ENCODE data around the gene CEP112. TPM values are rescaled to one million over a fixed set of nuclear protein-coding genes. Genes with fewer than 3 reads are reported as not detected.
"Not testable (repeated sequence)": the region's sequence is repeated elsewhere in the genome, so short reads cannot be mapped to it uniquely, and the experiment has no call there.

The CEP112 gene
- total and polyA plus RNA-seq, 2 donors (not counting 1 experiment from before 2014, with no cell fraction given) = 5.4 to 6.4 TPM

DNA sequence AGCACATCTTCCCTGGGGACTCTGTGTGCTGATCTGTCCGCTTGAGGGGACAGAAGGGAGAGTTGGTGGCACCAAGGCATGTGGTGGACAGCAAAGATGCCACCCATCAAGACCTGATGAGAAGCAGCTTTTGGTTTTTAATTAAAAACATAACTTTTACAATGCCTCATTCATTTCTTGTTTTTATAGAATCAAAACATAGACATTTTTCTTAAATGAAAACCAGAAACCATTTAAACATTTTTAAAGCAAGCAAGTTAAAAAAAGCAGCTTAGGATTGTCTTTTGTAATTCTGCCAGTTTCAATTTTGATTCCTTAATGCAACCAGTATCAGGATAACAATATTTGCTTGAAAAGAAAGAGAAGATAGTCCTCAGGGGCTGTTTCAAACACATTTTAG, 506.8 kb downstream of the CEP112 start:
- Histone ChIP-seq H3K27me3 (ENCODE audit: control insufficient read depth, insufficient read depth, low read length) (no peaks in the 10 kb centered on the region), H3K27ac (ENCODE audit: insufficient read depth, low read length) (no peak overlapping the region), H3K36me3 (ENCODE audit: control insufficient read depth, insufficient read depth, low read length) (no peaks in the 10 kb centered on the region), H2AFZ (ENCODE audit: low read length) (no peak overlapping the region), H3K4me2 (ENCODE audit: extremely low read depth, insufficient read depth, low read length) (no peak overlapping the region), H3K9me3 (ENCODE audit: control insufficient read depth, insufficient read depth, low read depth, low read length) (no peaks in the 10 kb centered on the region), H3K79me2 (ENCODE audit: control insufficient read depth, insufficient read depth, low read length) (no peaks in the 10 kb centered on the region), H4K20me1 (ENCODE audit: control insufficient read depth, extremely low read depth, insufficient read depth, low read length) (no peaks in the 10 kb centered on the region), H3K4me3 (replicated peaks in 1 of 4; ENCODE audit: control extremely low read depth in 1 of 4, insufficient read depth in 1 of 4, low read depth in 3 of 4, low read length in 4 of 4) (no peak overlapping the region), H3K9ac (ENCODE audit: insufficient read depth, low read length) (no peak overlapping the region), H3K4me1 (ENCODE audit: control insufficient read depth, extremely low read depth, insufficient read depth, low read length) (peaks cover 2% of the 10 kb centered on the region)
- TF ChIP-seq, protein P1, sequence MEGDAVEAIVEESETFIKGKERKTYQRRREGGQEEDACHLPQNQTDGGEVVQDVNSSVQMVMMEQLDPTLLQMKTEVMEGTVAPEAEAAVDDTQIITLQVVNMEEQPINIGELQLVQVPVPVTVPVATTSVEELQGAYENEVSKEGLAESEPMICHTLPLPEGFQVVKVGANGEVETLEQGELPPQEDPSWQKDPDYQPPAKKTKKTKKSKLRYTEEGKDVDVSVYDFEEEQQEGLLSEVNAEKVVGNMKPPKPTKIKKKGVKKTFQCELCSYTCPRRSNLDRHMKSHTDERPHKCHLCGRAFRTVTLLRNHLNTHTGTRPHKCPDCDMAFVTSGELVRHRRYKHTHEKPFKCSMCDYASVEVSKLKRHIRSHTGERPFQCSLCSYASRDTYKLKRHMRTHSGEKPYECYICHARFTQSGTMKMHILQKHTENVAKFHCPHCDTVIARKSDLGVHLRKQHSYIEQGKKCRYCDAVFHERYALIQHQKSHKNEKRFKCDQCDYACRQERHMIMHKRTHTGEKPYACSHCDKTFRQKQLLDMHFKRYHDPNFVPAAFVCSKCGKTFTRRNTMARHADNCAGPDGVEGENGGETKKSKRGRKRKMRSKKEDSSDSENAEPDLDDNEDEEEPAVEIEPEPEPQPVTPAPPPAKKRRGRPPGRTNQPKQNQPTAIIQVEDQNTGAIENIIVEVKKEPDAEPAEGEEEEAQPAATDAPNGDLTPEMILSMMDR (conservative IDR thresholded peaks at IDR 0.05 in 1 of 2, IDR thresholded peaks at IDR 0.05 in 1 of 2; ENCODE audit: low read depth in 1 of 2, low read length in 2 of 2) = no peak
- TF ChIP-seq EZH2 (IDR thresholded peaks at IDR 0.05; ENCODE audit: low read length, missing control alignments) = no peak
- DNase-seq (ENCODE audit: low read depth in 2 of 2) = no peak

DNA sequence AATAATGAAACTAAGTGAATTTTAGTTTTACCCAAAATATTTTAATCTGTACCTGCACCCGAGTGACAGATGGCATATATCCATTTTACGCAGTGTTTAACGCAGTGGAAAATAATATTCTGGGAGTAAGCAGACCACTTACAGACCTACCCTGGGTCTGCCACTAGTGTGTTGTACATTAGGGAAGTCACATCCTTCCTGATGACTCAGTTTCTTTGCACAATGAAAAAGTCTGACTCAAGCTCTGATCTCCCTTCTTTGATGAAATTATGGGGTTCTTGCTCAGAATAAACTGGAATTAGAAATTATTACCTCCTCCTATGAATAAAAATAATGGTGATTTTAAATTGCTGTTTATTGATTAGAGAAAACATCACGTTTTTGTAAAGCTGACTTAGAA, 507.3 kb downstream of the CEP112 start:
- Histone ChIP-seq H2AFZ (ENCODE audit: low read length) (no peak overlapping the region), H3K27ac (ENCODE audit: insufficient read depth, low read length) (no peak overlapping the region), H3K9ac (ENCODE audit: insufficient read depth, low read length) (no peak overlapping the region), H4K20me1 (ENCODE audit: control insufficient read depth, extremely low read depth, insufficient read depth, low read length) (no peaks in the 10 kb centered on the region), H3K4me2 (ENCODE audit: extremely low read depth, insufficient read depth, low read length) (no peak overlapping the region), H3K36me3 (ENCODE audit: control insufficient read depth, insufficient read depth, low read length) (no peaks in the 10 kb centered on the region), H3K79me2 (ENCODE audit: control insufficient read depth, insufficient read depth, low read length) (no peaks in the 10 kb centered on the region), H3K9me3 (ENCODE audit: control insufficient read depth, insufficient read depth, low read depth, low read length) (no peaks in the 10 kb centered on the region), H3K4me3 (replicated peaks in 1 of 4; ENCODE audit: control extremely low read depth in 1 of 4, insufficient read depth in 1 of 4, low read depth in 3 of 4, low read length in 4 of 4) (no peak overlapping the region), H3K4me1 (ENCODE audit: control insufficient read depth, extremely low read depth, insufficient read depth, low read length) (peaks cover 2% of the 10 kb centered on the region), H3K27me3 (ENCODE audit: control insufficient read depth, insufficient read depth, low read length) (no peaks in the 10 kb centered on the region)
- peak; percentile 6 to 37 for DNase-seq (ENCODE audit: low read depth in 2 of 2)
- TF ChIP-seq, protein P1 (conservative IDR thresholded peaks at IDR 0.05 in 1 of 2, IDR thresholded peaks at IDR 0.05 in 1 of 2; ENCODE audit: low read depth in 1 of 2, low read length in 2 of 2) = no peak
- no peak for TF ChIP-seq EZH2 (IDR thresholded peaks at IDR 0.05; ENCODE audit: low read length, missing control alignments)

DNA sequence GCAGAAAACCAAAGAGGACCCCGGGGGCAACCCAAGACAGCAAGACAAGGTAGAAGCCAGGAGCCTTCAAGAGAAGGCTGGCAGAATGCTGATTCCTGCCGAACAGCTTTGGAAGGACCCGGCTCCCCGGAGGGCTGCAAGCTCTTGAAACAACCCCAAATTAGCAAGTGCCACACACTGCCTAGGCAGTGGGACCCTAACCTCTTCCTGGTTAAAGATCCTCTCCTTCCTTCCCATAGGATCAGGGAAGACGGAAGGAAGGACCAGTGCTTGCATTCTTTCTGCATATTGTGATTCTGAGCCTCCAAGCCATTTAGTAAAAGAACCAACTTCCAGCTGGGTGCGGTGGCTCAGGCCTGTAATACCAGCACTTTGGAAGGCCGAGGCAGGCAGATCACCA, 508.5 kb downstream of the CEP112 start:
- H3K4me2 ChIP-seq (ENCODE audit: extremely low read depth, insufficient read depth, low read length) = no peak overlapping the region
- no peak overlapping the region for H3K9ac ChIP-seq (ENCODE audit: insufficient read depth, low read length)

DNA sequence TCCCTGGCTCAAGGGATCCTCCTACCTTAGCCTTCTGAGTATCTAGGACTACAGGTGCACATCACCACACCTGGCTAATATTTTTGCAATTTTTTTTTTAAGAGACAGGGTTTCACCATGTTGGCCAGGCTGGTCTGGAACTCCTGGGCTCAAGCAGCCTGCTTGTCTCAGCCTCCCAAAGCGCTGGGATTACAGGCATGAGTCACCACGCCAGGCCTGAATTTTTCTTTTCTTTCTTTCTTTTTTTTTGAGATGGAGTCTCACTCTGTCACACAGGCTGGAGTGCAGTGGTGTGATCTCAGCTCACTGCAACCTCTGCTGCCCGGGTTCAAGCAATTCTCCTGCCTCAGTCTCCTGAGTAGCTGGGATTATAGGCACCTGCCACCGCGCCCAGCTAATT, 510.2 kb downstream of the CEP112 start:
- H3K27ac ChIP-seq (ENCODE audit: insufficient read depth, low read length); H3K36me3 ChIP-seq (ENCODE audit: control insufficient read depth, insufficient read depth, low read length); H3K27me3 ChIP-seq (ENCODE audit: control insufficient read depth, insufficient read depth, low read length); H3K79me2 ChIP-seq (ENCODE audit: control insufficient read depth, insufficient read depth, low read length); H3K4me1 ChIP-seq (ENCODE audit: control insufficient read depth, extremely low read depth, insufficient read depth, low read length); H3K4me2 ChIP-seq (ENCODE audit: extremely low read depth, insufficient read depth, low read length); DNase-seq (ENCODE audit: low read depth in 2 of 2); H3K4me3 ChIP-seq (replicated peaks in 1 of 4; ENCODE audit: control extremely low read depth in 1 of 4, insufficient read depth in 1 of 4, low read depth in 3 of 4, low read length in 4 of 4); H2AFZ ChIP-seq (ENCODE audit: low read length); H4K20me1 ChIP-seq (ENCODE audit: control insufficient read depth, extremely low read depth, insufficient read depth, low read length); H3K9me3 ChIP-seq (ENCODE audit: control insufficient read depth, insufficient read depth, low read depth, low read length); H3K9ac ChIP-seq (ENCODE audit: insufficient read depth, low read length): not testable (repeated sequence)

More for the DNA sequence above, 508.5 kb downstream of the CEP112 start:
- no peak overlapping the region for H2AFZ ChIP-seq (ENCODE audit: low read length)
- H3K4me1 ChIP-seq (ENCODE audit: control insufficient read depth, extremely low read depth, insufficient read depth, low read length) = peaks cover 3% of the 10 kb centered on the region
- H3K27me3 ChIP-seq (ENCODE audit: control insufficient read depth, insufficient read depth, low read length) = no peaks in the 10 kb centered on the region
- no peak for TF ChIP-seq EZH2 (IDR thresholded peaks at IDR 0.05; ENCODE audit: low read length, missing control alignments)
- TF ChIP-seq, protein P1 (conservative IDR thresholded peaks at IDR 0.05 in 1 of 2, IDR thresholded peaks at IDR 0.05 in 1 of 2; ENCODE audit: low read depth in 1 of 2, low read length in 2 of 2) = no peak
- no peak for DNase-seq (ENCODE audit: low read depth in 2 of 2)
- H4K20me1 ChIP-seq (ENCODE audit: control insufficient read depth, extremely low read depth, insufficient read depth, low read length) = no peaks in the 10 kb centered on the region
- H3K36me3 ChIP-seq (ENCODE audit: control insufficient read depth, insufficient read depth, low read length) = no peaks in the 10 kb centered on the region
- H3K9me3 ChIP-seq (ENCODE audit: control insufficient read depth, insufficient read depth, low read depth, low read length) = no peaks in the 10 kb centered on the region
- no peaks in the 10 kb centered on the region for H3K79me2 ChIP-seq (ENCODE audit: control insufficient read depth, insufficient read depth, low read length)
- H3K27ac ChIP-seq (ENCODE audit: insufficient read depth, low read length) = no peak overlapping the region
- H3K4me3 ChIP-seq (replicated peaks in 1 of 4; ENCODE audit: control extremely low read depth in 1 of 4, insufficient read depth in 1 of 4, low read depth in 3 of 4, low read length in 4 of 4) = no peak overlapping the region

All from fibroblast of lung (primary cell).